ENCODE measurements around the gene CHTOP. TPM values are rescaled to one million over a fixed set of nuclear protein-coding genes. Genes with fewer than 3 reads are reported as not detected.
A peak's percentile ranks its signal among the peaks of the same experiment; 100 is the strongest.
"Not testable (repeated sequence)": the region's sequence is repeated elsewhere in the genome, so short reads cannot be mapped to it uniquely, and the experiment has no call there.

The CHTOP gene
- polyA plus RNA-seq, 1 experiment: 36.8 TPM

DNA sequence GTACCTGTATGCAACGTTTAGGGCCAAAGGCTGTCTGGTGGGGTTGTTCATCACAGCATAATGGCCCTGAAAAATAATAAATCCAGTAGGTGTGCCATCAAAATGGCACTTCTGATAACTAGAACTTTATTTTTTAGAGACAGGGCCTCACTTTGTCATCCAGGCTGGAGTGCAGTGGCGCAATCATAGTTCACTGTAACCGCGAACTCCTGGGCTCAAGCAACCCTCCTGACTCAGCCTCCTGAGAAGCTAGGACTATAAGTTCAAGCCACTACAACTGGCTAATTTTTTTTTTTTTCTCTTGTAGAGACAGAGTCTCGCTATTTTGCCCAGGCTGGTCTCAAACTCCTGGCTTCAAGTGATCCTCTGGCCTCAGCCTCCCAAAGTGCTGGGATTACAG is 29.3 kb downstream of the CHTOP start:
- POLR2A ChIA-PET: no interaction called here
- Histone ChIP-seq H3K27me3 (ENCODE audit: control insufficient read depth, insufficient read depth, low read length) (no peaks in the 10 kb centered on the region), H3K36me3 (ENCODE audit: control insufficient read depth, insufficient read depth, low read length) (peaks cover 23% of the 10 kb centered on the region), H3K4me3 (ENCODE audit: low read depth, low read length) (no peak overlapping the region)
- no peak for DNase-seq (ENCODE audit: low read depth)
- CTCF ChIA-PET: no interaction called here
- TF ChIP-seq, protein P1, sequence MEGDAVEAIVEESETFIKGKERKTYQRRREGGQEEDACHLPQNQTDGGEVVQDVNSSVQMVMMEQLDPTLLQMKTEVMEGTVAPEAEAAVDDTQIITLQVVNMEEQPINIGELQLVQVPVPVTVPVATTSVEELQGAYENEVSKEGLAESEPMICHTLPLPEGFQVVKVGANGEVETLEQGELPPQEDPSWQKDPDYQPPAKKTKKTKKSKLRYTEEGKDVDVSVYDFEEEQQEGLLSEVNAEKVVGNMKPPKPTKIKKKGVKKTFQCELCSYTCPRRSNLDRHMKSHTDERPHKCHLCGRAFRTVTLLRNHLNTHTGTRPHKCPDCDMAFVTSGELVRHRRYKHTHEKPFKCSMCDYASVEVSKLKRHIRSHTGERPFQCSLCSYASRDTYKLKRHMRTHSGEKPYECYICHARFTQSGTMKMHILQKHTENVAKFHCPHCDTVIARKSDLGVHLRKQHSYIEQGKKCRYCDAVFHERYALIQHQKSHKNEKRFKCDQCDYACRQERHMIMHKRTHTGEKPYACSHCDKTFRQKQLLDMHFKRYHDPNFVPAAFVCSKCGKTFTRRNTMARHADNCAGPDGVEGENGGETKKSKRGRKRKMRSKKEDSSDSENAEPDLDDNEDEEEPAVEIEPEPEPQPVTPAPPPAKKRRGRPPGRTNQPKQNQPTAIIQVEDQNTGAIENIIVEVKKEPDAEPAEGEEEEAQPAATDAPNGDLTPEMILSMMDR (IDR thresholded peaks at IDR 0.05; ENCODE audit: insufficient read depth, low read depth, low read length): no peak

DNA sequence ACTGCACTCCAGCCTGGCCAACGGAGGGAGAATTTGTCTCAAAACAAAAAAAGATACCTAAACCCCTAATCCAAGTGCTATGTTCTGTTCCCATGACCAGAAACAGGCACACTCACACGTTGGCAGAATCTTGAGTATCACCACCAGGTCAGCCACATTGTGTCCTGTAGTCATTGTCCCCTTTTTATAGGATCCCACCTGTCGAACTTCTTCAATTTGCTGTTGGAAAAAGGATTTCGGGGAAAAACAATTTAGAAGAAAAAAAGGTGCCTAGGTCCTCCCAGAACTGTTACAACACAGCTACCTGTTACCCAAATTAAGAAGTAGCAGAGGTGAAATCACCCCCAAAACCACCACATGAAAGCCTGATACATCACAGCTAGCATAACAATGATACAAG is 33.6 kb downstream of the CHTOP start:
- no peak for DNase-seq (ENCODE audit: low read depth)
- TF ChIP-seq, protein P1 (IDR thresholded peaks at IDR 0.05; ENCODE audit: insufficient read depth, low read depth, low read length): no peak
- H3K27me3 ChIP-seq (ENCODE audit: control insufficient read depth, insufficient read depth, low read length): no peaks in the 10 kb centered on the region
- ChIA-PET POLR2A (no interaction called here), CTCF (interaction anchor here (0.6 to 1.7 kb wide), 2 partner anchors 10 to 319 kb away, joined by 3 to 4 read pairs; no protein-coding TSS in a partner anchor)
- no peak overlapping the region for H3K4me3 ChIP-seq (ENCODE audit: low read depth, low read length)
- H3K36me3 ChIP-seq (ENCODE audit: control insufficient read depth, insufficient read depth, low read length): peaks cover 20% of the 10 kb centered on the region

DNA sequence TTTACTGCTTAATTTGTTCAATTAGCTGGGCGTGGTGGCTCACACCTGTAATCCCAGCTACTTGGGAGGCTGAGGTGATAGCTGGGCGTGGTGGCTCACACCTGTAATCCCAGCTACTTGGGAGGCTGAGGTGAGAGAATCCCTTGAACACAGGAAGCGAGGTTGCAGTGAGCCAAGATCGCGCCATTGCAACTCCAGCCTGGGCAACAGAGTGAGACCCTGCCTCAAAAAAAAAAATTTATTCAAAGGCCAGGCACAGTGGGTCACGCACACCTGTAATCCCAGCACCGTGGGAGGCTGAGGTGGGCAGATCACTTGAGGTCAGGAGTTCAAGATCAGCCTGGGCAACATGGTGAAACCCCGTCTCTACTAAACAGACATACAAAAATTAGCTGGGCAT is 34.8 kb downstream of the CHTOP start:
- H3K27me3 ChIP-seq (ENCODE audit: control insufficient read depth, insufficient read depth, low read length); DNase-seq (ENCODE audit: low read depth); CTCF ChIA-PET; POLR2A ChIA-PET; H3K4me3 ChIP-seq (ENCODE audit: low read depth, low read length): not testable (repeated sequence)
- peaks cover 17% of the 10 kb centered on the region for H3K36me3 ChIP-seq (ENCODE audit: control insufficient read depth, insufficient read depth, low read length)

DNA sequence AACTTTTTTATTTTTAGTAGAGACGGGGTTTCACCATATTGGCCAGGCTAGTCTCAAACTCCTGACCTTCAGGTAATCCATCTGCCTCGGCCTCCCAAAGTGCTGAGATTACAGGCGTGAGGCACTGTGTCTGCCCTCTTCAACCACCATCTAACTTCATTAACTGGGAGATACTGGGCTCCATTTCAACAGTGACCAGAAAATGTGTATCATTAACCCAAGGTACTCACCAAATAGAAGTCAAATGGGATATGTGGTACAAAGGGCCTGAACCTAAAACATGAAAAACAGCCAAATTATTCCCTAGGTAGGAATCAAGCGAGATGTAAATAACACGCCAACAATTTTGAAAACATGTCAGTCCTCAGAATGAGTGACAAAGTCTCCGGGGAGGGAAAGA is 35.7 kb downstream of the CHTOP start:
- H3K27me3 ChIP-seq (ENCODE audit: control insufficient read depth, insufficient read depth, low read length): no peaks in the 10 kb centered on the region
- ChIA-PET POLR2A (no interaction called here), CTCF (interaction anchor here (0.7 kb wide), 1 partner anchor 8 kb away, joined by 3 read pairs; no protein-coding TSS in a partner anchor)
- TF ChIP-seq, protein P1 (IDR thresholded peaks at IDR 0.05; ENCODE audit: insufficient read depth, low read depth, low read length): no peak
- H3K36me3 ChIP-seq (ENCODE audit: control insufficient read depth, insufficient read depth, low read length): peaks cover 17% of the 10 kb centered on the region
- peak overlapping the region; percentile 92 for H3K4me3 ChIP-seq (ENCODE audit: low read depth, low read length)
- no peak for DNase-seq (ENCODE audit: low read depth)

DNA sequence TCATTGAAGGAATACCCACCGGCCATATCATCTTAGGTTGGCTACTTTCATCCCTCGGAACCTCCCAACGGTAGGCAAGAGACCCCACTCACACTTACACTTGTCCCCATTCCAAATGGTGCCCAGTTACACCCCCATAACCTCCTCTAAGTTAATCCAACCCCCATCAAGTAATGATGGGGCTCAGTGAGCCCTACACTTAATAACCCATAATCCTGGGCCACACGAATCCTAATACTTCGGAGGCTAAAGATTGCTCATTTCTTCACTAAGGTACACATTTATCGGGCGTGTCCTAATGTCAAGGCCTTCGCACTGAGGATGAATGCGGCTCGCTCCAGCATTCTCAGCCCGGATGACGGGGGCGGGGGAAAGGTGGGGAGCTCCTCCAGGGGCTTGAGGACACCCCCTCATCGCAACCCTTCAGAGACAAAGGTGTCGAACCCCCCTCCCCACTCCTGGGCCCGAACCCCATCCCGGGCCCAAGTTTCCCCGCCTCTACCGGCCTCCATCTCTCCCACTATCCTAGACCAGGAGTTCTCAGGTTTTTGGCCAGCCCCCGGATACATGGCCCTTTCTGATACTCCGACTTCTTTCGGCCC is 36.5 kb downstream of the CHTOP start:
- TF ChIP-seq, protein P1 (IDR thresholded peaks at IDR 0.05; ENCODE audit: insufficient read depth, low read depth, low read length): no peak
- no peak for DNase-seq (ENCODE audit: low read depth)
- Histone ChIP-seq H3K27me3 (ENCODE audit: control insufficient read depth, insufficient read depth, low read length) (no peaks in the 10 kb centered on the region), H3K36me3 (ENCODE audit: control insufficient read depth, insufficient read depth, low read length) (peaks cover 16% of the 10 kb centered on the region), H3K4me3 (ENCODE audit: low read depth, low read length) (peak overlapping the region; percentile 92)
- ChIA-PET CTCF (interaction anchor here (1.4 to 1.8 kb wide), 3 partner anchors 9 to 315 kb away, joined by 3 to 4 read pairs (median 3); no protein-coding TSS in a partner anchor), POLR2A (no interaction called here)

Measured in BJ (cell line).